ENCODE data around the gene ZNF813.
A peak's percentile ranks its signal among the peaks of the same experiment; 100 is the strongest.

Gene ZNF813

DNA sequence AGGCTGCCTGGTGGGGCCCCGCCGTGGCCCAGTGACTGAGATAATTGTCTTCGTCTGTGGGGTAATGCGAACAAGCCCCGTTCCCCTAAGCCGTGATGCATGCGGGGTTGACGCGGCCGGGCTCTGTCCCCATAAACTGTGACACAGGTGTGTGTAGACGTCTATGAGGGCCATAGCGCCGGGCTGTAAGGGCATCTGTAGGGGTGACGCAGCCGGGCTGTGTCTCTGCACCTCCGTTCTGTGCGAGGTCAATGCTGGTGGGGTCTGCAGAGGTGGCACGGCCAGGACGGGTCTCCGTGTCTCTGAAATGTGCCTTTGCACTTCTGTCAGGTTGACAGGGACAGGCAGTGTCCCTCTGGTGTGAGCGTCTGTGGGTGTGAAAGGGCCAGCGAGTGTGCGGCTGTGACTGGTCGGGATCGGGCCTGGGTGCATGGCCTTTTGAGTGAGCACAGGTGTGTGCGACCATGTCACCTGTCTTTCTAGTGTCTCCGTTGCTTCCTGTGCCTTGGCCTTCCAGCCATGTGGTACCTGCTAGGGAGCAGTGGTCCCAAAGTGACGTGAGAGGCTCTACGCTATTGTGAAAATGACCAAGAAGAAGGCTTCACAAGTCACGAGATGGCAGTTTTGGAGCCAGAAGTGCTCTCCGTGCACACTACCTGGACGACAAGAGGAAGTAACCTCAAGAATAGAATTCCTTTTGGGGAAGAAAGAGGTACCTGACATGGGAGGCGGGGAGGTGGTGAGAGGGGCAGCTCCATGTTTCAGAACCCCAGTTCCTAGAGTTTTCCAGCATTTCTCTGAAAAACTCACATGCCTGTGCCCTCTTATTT, 54.1 kb downstream of the ZNF813 start:
- TF ChIP-seq SCRT1 (tag by site-specific recombination; IDR thresholded peaks at IDR 0.05; ENCODE audit: borderline replicate concordance) (0 out of 2 replicates have a peak, but pooled peaks have one; percentile 6), ZBTB10 (tag by site-specific recombination; IDR thresholded peaks at IDR 0.05) (no peak), YY2 (tag by site-specific recombination; IDR thresholded peaks at IDR 0.05) (peak; percentile 0; the same call in 1 of the 2 replicates), ZNF501 (tag by site-specific recombination; IDR thresholded peaks at IDR 0.05) (0 out of 2 replicates have a peak, but pooled peaks have one; percentile 8)
- TF ChIP-seq, protein P1, sequence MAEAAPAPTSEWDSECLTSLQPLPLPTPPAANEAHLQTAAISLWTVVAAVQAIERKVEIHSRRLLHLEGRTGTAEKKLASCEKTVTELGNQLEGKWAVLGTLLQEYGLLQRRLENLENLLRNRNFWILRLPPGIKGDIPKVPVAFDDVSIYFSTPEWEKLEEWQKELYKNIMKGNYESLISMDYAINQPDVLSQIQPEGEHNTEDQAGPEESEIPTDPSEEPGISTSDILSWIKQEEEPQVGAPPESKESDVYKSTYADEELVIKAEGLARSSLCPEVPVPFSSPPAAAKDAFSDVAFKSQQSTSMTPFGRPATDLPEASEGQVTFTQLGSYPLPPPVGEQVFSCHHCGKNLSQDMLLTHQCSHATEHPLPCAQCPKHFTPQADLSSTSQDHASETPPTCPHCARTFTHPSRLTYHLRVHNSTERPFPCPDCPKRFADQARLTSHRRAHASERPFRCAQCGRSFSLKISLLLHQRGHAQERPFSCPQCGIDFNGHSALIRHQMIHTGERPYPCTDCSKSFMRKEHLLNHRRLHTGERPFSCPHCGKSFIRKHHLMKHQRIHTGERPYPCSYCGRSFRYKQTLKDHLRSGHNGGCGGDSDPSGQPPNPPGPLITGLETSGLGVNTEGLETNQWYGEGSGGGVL (tag by site-specific recombination; IDR thresholded peaks at IDR 0.05): 0 out of 2 replicates have a peak, but pooled peaks have one; percentile 1
- TF ChIP-seq, protein P2, sequence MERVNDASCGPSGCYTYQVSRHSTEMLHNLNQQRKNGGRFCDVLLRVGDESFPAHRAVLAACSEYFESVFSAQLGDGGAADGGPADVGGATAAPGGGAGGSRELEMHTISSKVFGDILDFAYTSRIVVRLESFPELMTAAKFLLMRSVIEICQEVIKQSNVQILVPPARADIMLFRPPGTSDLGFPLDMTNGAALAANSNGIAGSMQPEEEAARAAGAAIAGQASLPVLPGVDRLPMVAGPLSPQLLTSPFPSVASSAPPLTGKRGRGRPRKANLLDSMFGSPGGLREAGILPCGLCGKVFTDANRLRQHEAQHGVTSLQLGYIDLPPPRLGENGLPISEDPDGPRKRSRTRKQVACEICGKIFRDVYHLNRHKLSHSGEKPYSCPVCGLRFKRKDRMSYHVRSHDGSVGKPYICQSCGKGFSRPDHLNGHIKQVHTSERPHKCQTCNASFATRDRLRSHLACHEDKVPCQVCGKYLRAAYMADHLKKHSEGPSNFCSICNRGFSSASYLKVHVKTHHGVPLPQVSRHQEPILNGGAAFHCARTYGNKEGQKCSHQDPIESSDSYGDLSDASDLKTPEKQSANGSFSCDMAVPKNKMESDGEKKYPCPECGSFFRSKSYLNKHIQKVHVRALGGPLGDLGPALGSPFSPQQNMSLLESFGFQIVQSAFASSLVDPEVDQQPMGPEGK (tag by site-specific recombination; IDR thresholded peaks at IDR 0.05): 0 out of 2 replicates have a peak, but pooled peaks have one; percentile 15
- ChIA-PET POLR2A (interaction anchor here (0.6 to 1.7 kb wide), 9 partner anchors 11 to 833 kb away, joined by 3 to 17 read pairs (median 4); partner anchors contain the start of genes ZNF331 and ZNF765), CTCF (interaction anchor here (1.2 kb wide), 1 partner anchor 9 kb away, joined by 4 read pairs; no protein-coding TSS in a partner anchor)
- Histone ChIP-seq H3K4me1 (ENCODE audit: control insufficient read depth, insufficient read depth, low read length) (no peaks in the 10 kb centered on the region), H3K4me3 (ENCODE audit: low read depth, low read length) (peak overlapping the region; percentile 65), H3K36me3 (ENCODE audit: control insufficient read depth in 2 of 2, insufficient read depth in 1 of 2, low read length in 2 of 2) (peaks cover 8 to 20% of the 10 kb centered on the region in 2 experiments), H3K9me3 (ENCODE audit: control insufficient read depth, insufficient read depth, low read depth, low read length) (no peaks in the 10 kb centered on the region), H3K27ac (ENCODE audit: extremely low read depth, low read depth, low read length) (peak overlapping the region; percentile 50; the same call in 1 of the 2 replicates)

DNA sequence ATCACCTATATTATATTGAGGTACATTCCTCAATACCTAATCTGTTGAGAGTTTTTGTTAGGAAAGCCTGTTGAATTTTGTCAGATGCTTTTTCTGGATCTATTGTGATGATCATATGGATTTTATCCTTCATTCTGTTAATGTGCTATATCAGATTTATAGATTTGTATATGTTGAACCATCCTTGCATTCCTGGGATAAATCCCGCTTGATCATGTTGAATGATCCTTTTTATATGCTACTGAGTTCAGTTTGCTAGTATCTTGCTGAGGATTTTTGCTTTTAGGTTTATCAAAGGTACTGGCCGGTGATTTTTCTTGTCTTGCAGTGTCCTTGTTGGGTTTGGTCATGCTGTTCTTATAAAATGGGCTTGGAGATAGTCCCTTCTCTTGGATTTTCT, 58.4 kb downstream of the ZNF813 start:
- ChIA-PET CTCF (interaction anchor here (1.0 kb wide), 1 partner anchor 14 kb away, joined by 3 read pairs; no protein-coding TSS in a partner anchor), POLR2A (no interaction called here)
- Histone ChIP-seq H3K4me3 (ENCODE audit: low read depth, low read length) (no peak overlapping the region), H3K27ac (ENCODE audit: extremely low read depth, low read depth, low read length) (no peak overlapping the region), H3K9me3 (ENCODE audit: control insufficient read depth, insufficient read depth, low read depth, low read length) (no peaks in the 10 kb centered on the region), H3K4me1 (ENCODE audit: control insufficient read depth, insufficient read depth, low read length) (no peaks in the 10 kb centered on the region), H3K36me3 (ENCODE audit: control insufficient read depth in 2 of 2, insufficient read depth in 1 of 2, low read length in 2 of 2) (peaks cover 8 to 38% of the 10 kb centered on the region in 2 experiments)
- TF ChIP-seq ZNF354C (tag by site-specific recombination; IDR thresholded peaks at IDR 0.05; ENCODE audit: borderline replicate concordance, low read depth) (no peak), SETDB1 (IDR thresholded peaks at IDR 0.05; ENCODE audit: insufficient read length, low read length) (peak; percentile 61), ZNF2 (tag by site-specific recombination; IDR thresholded peaks at IDR 0.05) (no peak)

GRCh38 chr19:53530622-53531021, 63.1 kb downstream of the ZNF813 start:
- CTCF ChIA-PET: no interaction called here
- POLR2A ChIA-PET: interaction anchor here (0.6 kb wide), 1 partner anchor 10 kb away, joined by 3 read pairs; no protein-coding TSS in a partner anchor
- Histone ChIP-seq H3K9me3 (ENCODE audit: control insufficient read depth, insufficient read depth, low read depth, low read length) (no peaks in the 10 kb centered on the region), H3K4me1 (ENCODE audit: control insufficient read depth, insufficient read depth, low read length) (no peaks in the 10 kb centered on the region), H3K36me3 (ENCODE audit: control insufficient read depth in 2 of 2, insufficient read depth in 1 of 2, low read length in 2 of 2) (peaks cover 0 to 29% of the 10 kb centered on the region in 2 experiments), H3K4me3 (ENCODE audit: low read depth, low read length) (no peak overlapping the region), H3K27ac (ENCODE audit: extremely low read depth, low read depth, low read length) (no peak overlapping the region)
- TF ChIP-seq ZNF530 (tag by site-specific recombination; IDR thresholded peaks at IDR 0.05; ENCODE audit: low read depth) (no peak), ZNF654 (tag by site-specific recombination; IDR thresholded peaks at IDR 0.05; ENCODE audit: low read depth) (no peak), ZNF792 (tag by site-specific recombination; IDR thresholded peaks at IDR 0.05) (no peak), ZNF426 (tag by site-specific recombination; IDR thresholded peaks at IDR 0.05) (no peak), ZNF223 (tag by site-specific recombination; IDR thresholded peaks at IDR 0.05) (no peak)
- TF ChIP-seq, protein P3, sequence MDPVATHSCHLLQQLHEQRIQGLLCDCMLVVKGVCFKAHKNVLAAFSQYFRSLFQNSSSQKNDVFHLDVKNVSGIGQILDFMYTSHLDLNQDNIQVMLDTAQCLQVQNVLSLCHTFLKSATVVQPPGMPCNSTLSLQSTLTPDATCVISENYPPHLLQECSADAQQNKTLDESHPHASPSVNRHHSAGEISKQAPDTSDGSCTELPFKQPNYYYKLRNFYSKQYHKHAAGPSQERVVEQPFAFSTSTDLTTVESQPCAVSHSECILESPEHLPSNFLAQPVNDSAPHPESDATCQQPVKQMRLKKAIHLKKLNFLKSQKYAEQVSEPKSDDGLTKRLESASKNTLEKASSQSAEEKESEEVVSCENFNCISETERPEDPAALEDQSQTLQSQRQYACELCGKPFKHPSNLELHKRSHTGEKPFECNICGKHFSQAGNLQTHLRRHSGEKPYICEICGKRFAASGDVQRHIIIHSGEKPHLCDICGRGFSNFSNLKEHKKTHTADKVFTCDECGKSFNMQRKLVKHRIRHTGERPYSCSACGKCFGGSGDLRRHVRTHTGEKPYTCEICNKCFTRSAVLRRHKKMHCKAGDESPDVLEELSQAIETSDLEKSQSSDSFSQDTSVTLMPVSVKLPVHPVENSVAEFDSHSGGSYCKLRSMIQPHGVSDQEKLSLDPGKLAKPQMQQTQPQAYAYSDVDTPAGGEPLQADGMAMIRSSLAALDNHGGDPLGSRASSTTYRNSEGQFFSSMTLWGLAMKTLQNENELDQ (tag by site-specific recombination; IDR thresholded peaks at IDR 0.05; ENCODE audit: low read depth): no peak

Measured in HEK293 (cell line).